Thyroid gland (tissue), 4 donors: Measurements from ENCODE around the gene ZWILCH.

Experiments used
- CTCF ChIP-seq, 6 experiments: fragments of 200-600 bp in 3 of 6; fragments of 450-650 bp in 3 of 6; sonication (generic) in 3 of 6; IDR thresholded peaks; one replicate each; pipeline ENCODE4 v1.5.1; 2016 to 2019; ENCODE audit warnings: antibody characterized with exemption in 6 of 6, mild to moderate bottlenecking in 2 of 6, inconsistent platforms in 1 of 6, moderate library complexity in 1 of 6
- POLR2A ChIP-seq, 2 donors: fragments of 450-650 bp; IDR thresholded peaks; one replicate each; pipeline ENCODE4 v1.6.1; 2017; ENCODE audit warnings: antibody characterized with exemption in 2 of 2, mild to moderate bottlenecking in 2 of 2, moderate library complexity in 1 of 2

DNA sequence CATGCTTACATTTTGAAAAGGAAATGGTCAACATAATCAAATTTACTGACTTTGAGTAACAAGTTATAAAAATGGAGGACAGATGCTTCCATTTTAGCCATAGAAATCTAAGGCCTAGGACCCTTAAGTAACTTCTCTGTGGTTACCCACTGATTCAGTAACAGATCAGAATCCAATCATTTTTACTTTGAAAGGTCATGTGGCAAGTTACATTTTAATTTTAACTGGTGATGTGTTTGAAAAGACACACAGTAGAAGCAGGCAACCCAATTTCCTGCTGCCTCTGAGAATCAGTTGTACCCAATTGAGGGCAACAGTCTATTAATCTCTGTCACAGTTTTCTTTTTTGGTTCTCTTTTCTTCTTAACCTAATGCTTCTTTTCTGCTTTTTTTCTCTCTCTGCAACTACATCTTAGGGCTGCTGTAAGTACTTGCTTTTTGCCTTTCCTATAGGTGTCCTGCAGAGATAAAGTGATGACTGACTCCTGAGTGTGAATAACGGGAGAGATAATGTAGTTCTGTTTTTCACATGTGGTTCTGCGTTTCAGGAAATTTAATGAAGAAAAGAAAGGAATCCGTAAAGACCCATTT lies 3.3 kb downstream of the ZWILCH start:
- TF ChIP-seq CTCF (IDR thresholded peaks at IDR 0.05), result no peak
- no peak for TF ChIP-seq POLR2A (IDR thresholded peaks at IDR 0.05)
